Endodermal cell (in vitro differentiated cells): ENCODE data around the gene PLEKHA8. TPM values are rescaled to one million over a fixed set of nuclear protein-coding genes. Genes with fewer than 3 reads are reported as not detected.

Experiments
- DNase-seq: peaks from one replicate; pipeline ENCODE4 v3.0.0-alpha.2; 2017
- H3K27ac ChIP-seq: 2 replicates; pipeline ENCODE4 v1.5.1; 2013; ENCODE audit warnings: mild to moderate bottlenecking, low read depth, low read length, moderate library complexity
- H3K27me3 ChIP-seq: 2 replicates; pipeline ENCODE4 v1.6.1; 2013; ENCODE audit warnings: mild to moderate bottlenecking, low read length, moderate library complexity; ENCODE audit not compliant: insufficient read depth, control insufficient read depth, poor library complexity, severe bottlenecking
- H3K36me3 ChIP-seq: 2 replicates; pipeline ENCODE4 v1.7.0; 2013; ENCODE audit warnings: mild to moderate bottlenecking, low read length, moderate library complexity; ENCODE audit not compliant: control insufficient read depth, insufficient read depth
- H3K4me1 ChIP-seq: one replicate; pipeline ENCODE4 v1.7.0; 2013; ENCODE audit warnings: low read length; ENCODE audit not compliant: control insufficient read depth, insufficient read depth
- H3K4me3 ChIP-seq: 2 replicates; pipeline ENCODE4 v1.5.1; 2013; ENCODE audit warnings: mild to moderate bottlenecking, low read length, moderate library complexity
- H3K9ac ChIP-seq: 2 replicates; pipeline ENCODE4 v1.6.1; 2013; ENCODE audit warnings: mild to moderate bottlenecking, low read length, moderate library complexity; ENCODE audit not compliant: poor library complexity, severe bottlenecking; ENCODE audit errors: extremely low read depth
- H3K9me3 ChIP-seq: 2 replicates; pipeline ENCODE4 v1.6.1; 2013; ENCODE audit warnings: mild to moderate bottlenecking, low read length, moderate library complexity; ENCODE audit not compliant: control insufficient read depth
- H3K27ac Mint-ChIP-seq: 2 replicates; pipeline ENCODE4 v1.8.0; 2020; ENCODE audit warnings: mixed read lengths
- H3K27me3 Mint-ChIP-seq: 2 replicates; pipeline ENCODE4 v1.8.0; 2021; ENCODE audit warnings: mild to moderate bottlenecking, mixed read lengths; ENCODE audit not compliant: insufficient read depth
- H3K36me3 Mint-ChIP-seq: 2 replicates; pipeline ENCODE4 v1.8.0; 2020; ENCODE audit warnings: low read depth, mixed read lengths
- H3K4me1 Mint-ChIP-seq: 2 replicates; pipeline ENCODE4 v1.8.0; 2020; ENCODE audit warnings: mixed read lengths
- H3K4me3 Mint-ChIP-seq: 2 replicates; pipeline ENCODE4 v1.8.0; 2020; ENCODE audit warnings: mild to moderate bottlenecking, moderate library complexity, mixed read lengths
- H3K9me3 Mint-ChIP-seq: 2 replicates; pipeline ENCODE4 v1.8.0; 2020; ENCODE audit warnings: mild to moderate bottlenecking, mixed read lengths
- CTCF ChIP-seq: fragments of 200-600 bp; sonication (generic); conservative IDR thresholded peaks from 2 replicates; pipeline ENCODE4 v1.5.0; 2021; ENCODE audit warnings: antibody characterized with exemption, mild to moderate bottlenecking
- WGBS, 2 experiments: methylation state at CpG; one replicate each; pipeline versions ENCODE4 v1.1.5 to v1.1.7; 2013; ENCODE audit warnings: missing lambda C conversion rate in 2 of 2, mixed read lengths in 1 of 2; ENCODE audit not compliant: insufficient coverage in 1 of 2, insufficient read length in 1 of 2; 5-methylcytosine and 5-hydroxymethylcytosine counted together
- total RNA-seq, 2 donors: library from RNA; stranded (reverse); fragmentation: NEBNext Ultra II Directional in 1 of 2; extraction: Animal tissue kit (Norgen Biotek cat#: 25700) in 1 of 2; gene quantifications; 2 replicates in 1 of 2; 3 replicates in 1 of 2; pipeline ENCODE4 v1.2.1, GENCODE V29; 2021

The PLEKHA8 gene
- total RNA-seq, 2 donors from 2014 or later: 37.7 to 42.2 TPM

- H3K36me3 ChIP-seq: peaks cover 8% of the 10 kb centered on the region
- DNase-seq: no peak
- no peak overlapping the region for H3K4me3 ChIP-seq
- Mint-ChIP-seq H3K27ac (peak overlapping the region; percentile 46), H3K4me1 (peaks cover 38% of the 10 kb centered on the region), H3K36me3 (peaks cover 12% of the 10 kb centered on the region), H3K27me3 (no peaks in the 10 kb centered on the region), H3K4me3 (no peak overlapping the region), H3K9me3 (no peaks in the 10 kb centered on the region)
- H3K27me3 ChIP-seq: no peaks in the 10 kb centered on the region
- no peaks in the 10 kb centered on the region for H3K9me3 ChIP-seq
- 90 to 100% methylated on average over 4 of the region's 4 CpGs for WGBS, 2 experiments
- H3K9ac ChIP-seq: no peak overlapping the region
- H3K4me1 ChIP-seq: no peaks in the 10 kb centered on the region
- no peak for TF ChIP-seq CTCF
- no peak overlapping the region for H3K27ac ChIP-seq
Measured at GRCh38 chr7:30041526-30042269, 13.5 kb downstream of the PLEKHA8 start.

- H3K4me3 Mint-ChIP-seq: no peak overlapping the region
Measured at GRCh38 chr7:30046127-30046770, 18.0 kb downstream of the PLEKHA8 start.

GRCh38 chr7:30047124-30047523, 18.9 kb downstream of the PLEKHA8 start:
- no peak for TF ChIP-seq CTCF
- Histone ChIP-seq H3K27me3 (no peaks in the 10 kb centered on the region), H3K27ac (no peak overlapping the region), H3K9ac (no peak overlapping the region), H3K4me1 (no peaks in the 10 kb centered on the region), H3K9me3 (no peaks in the 10 kb centered on the region), H3K36me3 (peaks cover 51% of the 10 kb centered on the region), H3K4me3 (no peak overlapping the region)
- Mint-ChIP-seq H3K4me3 (no peak overlapping the region), H3K9me3 (no peaks in the 10 kb centered on the region), H3K36me3 (peaks cover 35% of the 10 kb centered on the region), H3K27me3 (no peaks in the 10 kb centered on the region), H3K4me1 (peaks cover 21% of the 10 kb centered on the region), H3K27ac (no peak overlapping the region)
- DNase-seq: no peak
- WGBS, 2 experiments: 95 to 100% methylated on average over 2 of the region's 2 CpGs

More at GRCh38 chr7:30046127-30046770, 18.0 kb downstream of the PLEKHA8 start:
- Mint-ChIP-seq H3K9me3 (no peaks in the 10 kb centered on the region), H3K27ac (no peak overlapping the region), H3K4me1 (peaks cover 26% of the 10 kb centered on the region), H3K36me3 (peaks cover 33% of the 10 kb centered on the region), H3K27me3 (no peaks in the 10 kb centered on the region)
- Histone ChIP-seq H3K4me1 (no peaks in the 10 kb centered on the region), H3K27ac (no peak overlapping the region), H3K9me3 (no peaks in the 10 kb centered on the region), H3K4me3 (no peak overlapping the region), H3K27me3 (no peaks in the 10 kb centered on the region), H3K36me3 (peaks cover 48% of the 10 kb centered on the region), H3K9ac (no peak overlapping the region)
- 83 to 94% methylated on average over 2 to 3 of the region's 3 CpGs for WGBS, 2 experiments
- no peak for DNase-seq
- TF ChIP-seq CTCF: no peak
